ENCODE measurements around the gene FOXD1.
"Not testable (repeated sequence)": the region's sequence is repeated elsewhere in the genome, so short reads cannot be mapped to it uniquely, and the experiment has no call there.

Gene FOXD1

GRCh38 chr5:73415171-73415570 lies 33.4 kb downstream of the FOXD1 start:
- TF ChIP-seq CTCF (IDR thresholded peaks at IDR 0.05; ENCODE audit: low read depth, low read length) = no peak
- Histone ChIP-seq H3K4me3 (ENCODE audit: low read depth, low read length) (no peak overlapping the region), H3K27me3 (ENCODE audit: insufficient read depth, low read depth, severe bottlenecking) (no peaks in the 10 kb centered on the region), H3K27ac (no peak overlapping the region), H3K9me3 (ENCODE audit: severe bottlenecking) (no peaks in the 10 kb centered on the region), H3K36me3 (no peaks in the 10 kb centered on the region)
- no peak for DNase-seq

- no peak for DNase-seq
- no peaks in the 10 kb centered on the region for H3K9me3 ChIP-seq (ENCODE audit: severe bottlenecking)
- no peaks in the 10 kb centered on the region for H3K27me3 ChIP-seq (ENCODE audit: insufficient read depth, low read depth, severe bottlenecking)
- H3K36me3 ChIP-seq = no peaks in the 10 kb centered on the region
- no peak overlapping the region for H3K27ac ChIP-seq
- no peak overlapping the region for H3K4me3 ChIP-seq (ENCODE audit: low read depth, low read length)
- TF ChIP-seq CTCF (IDR thresholded peaks at IDR 0.05; ENCODE audit: low read depth, low read length) = no peak
Measured at GRCh38 chr5:73412597-73412988, 36.0 kb downstream of the FOXD1 start.

- H3K9me3 ChIP-seq (ENCODE audit: severe bottlenecking) = no peaks in the 10 kb centered on the region
- no peak overlapping the region for H3K27ac ChIP-seq
- H3K27me3 ChIP-seq (ENCODE audit: insufficient read depth, low read depth, severe bottlenecking) = no peaks in the 10 kb centered on the region
- no peak for TF ChIP-seq CTCF (IDR thresholded peaks at IDR 0.05; ENCODE audit: low read depth, low read length)
- no peak overlapping the region for H3K4me3 ChIP-seq (ENCODE audit: low read depth, low read length)
- no peaks in the 10 kb centered on the region for H3K36me3 ChIP-seq
- no peak for DNase-seq
Measured at GRCh38 chr5:73411936-73412596, 36.5 kb downstream of the FOXD1 start.

- H3K27me3 ChIP-seq (ENCODE audit: insufficient read depth, low read depth, severe bottlenecking); DNase-seq; H3K4me3 ChIP-seq (ENCODE audit: low read depth, low read length); H3K9me3 ChIP-seq (ENCODE audit: severe bottlenecking); H3K36me3 ChIP-seq; H3K27ac ChIP-seq: not testable (repeated sequence)
Measured at GRCh38 chr5:73409927-73410326, 38.6 kb downstream of the FOXD1 start.

- Histone ChIP-seq H3K9me3 (ENCODE audit: severe bottlenecking) (no peaks in the 10 kb centered on the region), H3K36me3 (no peaks in the 10 kb centered on the region), H3K4me3 (ENCODE audit: low read depth, low read length) (no peak overlapping the region), H3K27ac (no peak overlapping the region), H3K27me3 (ENCODE audit: insufficient read depth, low read depth, severe bottlenecking) (no peaks in the 10 kb centered on the region)
- DNase-seq = no peak
- TF ChIP-seq CTCF (IDR thresholded peaks at IDR 0.05; ENCODE audit: low read depth, low read length) = no peak
Measured at GRCh38 chr5:73405691-73406090, 42.9 kb downstream of the FOXD1 start.

GRCh38 chr5:73399775-73400174 lies 48.8 kb downstream of the FOXD1 start:
- Histone ChIP-seq H3K27ac (no peak overlapping the region), H3K4me3 (ENCODE audit: low read depth, low read length) (no peak overlapping the region), H3K27me3 (ENCODE audit: insufficient read depth, low read depth, severe bottlenecking) (no peaks in the 10 kb centered on the region), H3K9me3 (ENCODE audit: severe bottlenecking) (no peaks in the 10 kb centered on the region), H3K36me3 (no peaks in the 10 kb centered on the region)
- no peak for TF ChIP-seq CTCF (IDR thresholded peaks at IDR 0.05; ENCODE audit: low read depth, low read length)
- DNase-seq = no peak
